Measurements from ENCODE around the gene GOLGA8R. TPM values are rescaled to one million over a fixed set of nuclear protein-coding genes. Genes with fewer than 3 reads are reported as not detected.
"Not testable (repeated sequence)": the region's sequence is repeated elsewhere in the genome, so short reads cannot be mapped to it uniquely, and the experiment has no call there.

GOLGA8R gene
- polyA plus RNA-seq, 1 of the 3 experiments (the other 2 are of a cell fraction): 0.76 TPM

DNA sequence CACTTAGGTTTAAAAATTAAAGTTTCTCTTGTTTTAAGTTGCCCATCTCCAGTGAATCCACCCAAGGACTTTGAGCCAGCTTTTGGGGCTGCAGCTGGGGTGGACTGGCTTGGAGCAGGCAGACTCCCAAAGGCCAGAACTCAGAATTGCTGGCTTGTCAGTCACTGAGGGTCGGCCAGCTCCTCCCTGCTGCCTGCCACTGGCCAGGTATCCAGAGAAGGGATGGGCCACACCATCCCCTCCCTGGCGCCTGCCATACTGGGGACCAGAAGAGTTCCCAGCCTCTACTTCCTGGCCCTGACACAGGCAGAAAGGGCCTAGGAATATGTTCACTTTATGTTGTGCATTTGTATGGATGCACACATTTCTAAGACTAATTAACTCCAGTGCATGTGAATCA, 53.1 kb downstream of the GOLGA8R start:
- H2AFZ ChIP-seq (ENCODE audit: low read depth); H3K9me3 ChIP-seq; H3F3A ChIP-seq (replicated peaks; ENCODE audit: insufficient read depth); H3K36me3 ChIP-seq (replicated peaks in 1 of 2; ENCODE audit: control insufficient read depth in 1 of 2, insufficient read depth in 2 of 2, low read length in 1 of 2); POLR2A ChIA-PET; H3K9me2 ChIP-seq; H3K4me1 ChIP-seq (ENCODE audit: control insufficient read depth in 1 of 2, insufficient read depth in 2 of 2, low read depth in 1 of 2, low read length in 1 of 2); H3K27me3 ChIP-seq (ENCODE audit: insufficient read depth); DNase-seq; H4K20me1 ChIP-seq (ENCODE audit: insufficient read depth); CTCF ChIA-PET; H3K9ac ChIP-seq; H3K4me2 ChIP-seq; H3K79me2 ChIP-seq (ENCODE audit: insufficient read depth); H3K27ac ChIP-seq (ENCODE audit: low read depth in 2 of 2, low read length in 1 of 2); H3K4me3 ChIP-seq (ENCODE audit: low read depth in 2 of 2, low read length in 1 of 2): not testable (repeated sequence)
- WGBS (ENCODE audit: low lambda C conversion rate): no CpG with 5 or more reads among the region's 2 CpGs

DNA sequence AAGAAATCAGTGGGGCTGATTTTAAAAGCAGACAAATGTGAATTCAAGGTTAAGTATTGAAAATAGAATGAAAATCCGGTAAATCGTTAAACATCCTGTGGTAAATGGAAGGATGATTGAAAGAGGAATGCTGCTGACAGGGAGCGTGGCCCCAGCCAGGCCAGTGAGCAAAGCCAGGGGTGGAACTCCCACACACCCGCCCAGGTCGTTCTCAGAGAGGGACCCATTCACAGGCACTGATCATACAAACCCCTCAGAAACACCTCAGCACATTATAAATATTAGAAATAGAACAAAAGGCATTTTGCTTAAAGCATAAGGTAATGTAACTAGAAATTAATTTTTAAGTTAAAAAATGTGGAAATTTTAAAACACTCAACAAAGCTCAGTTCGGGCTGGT, 59.0 kb downstream of the GOLGA8R start:
- POLR2A ChIA-PET; H3F3A ChIP-seq (replicated peaks; ENCODE audit: insufficient read depth); H3K36me3 ChIP-seq (replicated peaks in 1 of 2; ENCODE audit: control insufficient read depth in 1 of 2, insufficient read depth in 2 of 2, low read length in 1 of 2); H3K9ac ChIP-seq; H3K4me2 ChIP-seq; H3K27me3 ChIP-seq (ENCODE audit: insufficient read depth); H4K20me1 ChIP-seq (ENCODE audit: insufficient read depth); CTCF ChIA-PET; H2AFZ ChIP-seq (ENCODE audit: low read depth); H3K9me2 ChIP-seq; H3K27ac ChIP-seq (ENCODE audit: low read depth in 2 of 2, low read length in 1 of 2); H3K4me3 ChIP-seq (ENCODE audit: low read depth in 2 of 2, low read length in 1 of 2); DNase-seq; H3K79me2 ChIP-seq (ENCODE audit: insufficient read depth); H3K9me3 ChIP-seq; H3K4me1 ChIP-seq (ENCODE audit: control insufficient read depth in 1 of 2, insufficient read depth in 2 of 2, low read depth in 1 of 2, low read length in 1 of 2): not testable (repeated sequence)
- WGBS (ENCODE audit: low lambda C conversion rate): 41% methylated on average over 4 of the region's 6 CpGs

Small RNA genes within 50 kb of the gene (small RNA-seq; reads per million reads assigned to genes)
- gene AC019322.2 (0 reads per million in 7 experiments), gene RF00019 (0 reads per million in 7 experiments), gene RF00096 (0 reads per million in 7 experiments), gene RN7SL196P (0 reads per million in 7 experiments)

Other genes starting within 250 kb of the GOLGA8R start
- 0.41 and 0.53 TPM in 2 replicates for gene CHRFAM7A, start 20.7 kb downstream of the GOLGA8R start, polyA plus RNA-seq (2012; rRNA removed)
- gene GOLGA8Q, start 137.8 kb upstream of the GOLGA8R start, polyA plus RNA-seq (2012; rRNA removed): 0.28 and 0.47 TPM in 2 replicates
- gene GOLGA8H, start 189.8 kb upstream of the GOLGA8R start, polyA plus RNA-seq (2012; rRNA removed): 0.86 and 0.89 TPM in 2 replicates

Measured in SK-N-SH (cell line).